KBM-7 (cell line): ENCODE measurements around the gene GPR84.
A peak's percentile ranks its signal among the peaks of the same experiment; 100 is the strongest.

Source experiments
- DNase-seq: peaks from one replicate; pipeline ENCODE4 v3.0.0-alpha.2; 2015
- in situ Hi-C: fragments of 300-500 bp; cut with MboI; formaldehyde crosslinking; loops from 2 replicates; pipeline ENCODE4 v1.14.3; 2020; ENCODE audit warnings: low sequenced_read_pairs, low pct_unique_long_range_greater_than_20kb, mixed read lengths

The GPR84 gene

DNA sequence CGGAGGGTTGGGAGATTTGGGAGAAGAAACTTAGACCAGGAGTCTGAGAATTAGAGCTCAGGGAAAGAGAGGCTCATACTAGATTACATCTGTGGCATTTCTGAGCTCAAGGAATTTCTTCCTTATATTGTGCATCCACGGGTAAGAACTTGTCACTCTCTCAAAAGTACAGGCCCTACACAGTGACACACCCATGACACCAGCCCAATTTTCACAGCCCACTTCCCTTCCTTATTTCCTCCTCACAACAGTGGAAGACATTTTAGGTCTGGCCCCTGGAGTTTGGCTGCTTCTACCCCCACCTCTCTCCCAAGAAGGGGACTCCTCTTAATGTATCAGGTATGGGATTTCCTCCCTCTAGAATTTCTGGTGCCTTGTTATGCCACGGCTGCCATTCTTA is 29.5 kb upstream of the GPR84 start:
- no peak for DNase-seq
- in situ Hi-C loops = loop anchor here (10.0 kb wide), 1 partner anchor 51 kb away; no protein-coding TSS in a partner anchor

DNA sequence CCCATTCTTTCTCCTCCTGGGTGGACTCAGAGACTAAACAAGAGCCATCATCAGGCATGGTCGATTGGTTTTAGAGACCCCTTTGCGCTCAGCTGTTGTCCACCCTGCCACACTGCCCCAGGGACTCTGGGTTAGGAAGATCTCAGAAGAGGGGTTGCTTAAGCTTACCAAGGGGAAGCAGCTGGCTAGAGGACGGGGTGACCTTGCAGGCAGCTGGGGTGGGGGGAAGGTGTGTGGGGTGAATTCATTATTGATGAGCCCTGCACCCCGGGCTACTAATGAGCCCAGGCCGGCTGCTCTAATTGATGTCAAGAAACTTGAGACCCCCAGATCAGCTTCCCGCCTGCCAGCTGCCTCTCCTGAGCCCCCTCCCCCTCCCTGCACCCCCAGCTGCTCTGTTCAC is 28.9 kb upstream of the GPR84 start:
- DNase-seq = no peak
- in situ Hi-C loops = loop anchor here (10.0 kb wide), 1 partner anchor 52 kb away; no protein-coding TSS in a partner anchor

DNA sequence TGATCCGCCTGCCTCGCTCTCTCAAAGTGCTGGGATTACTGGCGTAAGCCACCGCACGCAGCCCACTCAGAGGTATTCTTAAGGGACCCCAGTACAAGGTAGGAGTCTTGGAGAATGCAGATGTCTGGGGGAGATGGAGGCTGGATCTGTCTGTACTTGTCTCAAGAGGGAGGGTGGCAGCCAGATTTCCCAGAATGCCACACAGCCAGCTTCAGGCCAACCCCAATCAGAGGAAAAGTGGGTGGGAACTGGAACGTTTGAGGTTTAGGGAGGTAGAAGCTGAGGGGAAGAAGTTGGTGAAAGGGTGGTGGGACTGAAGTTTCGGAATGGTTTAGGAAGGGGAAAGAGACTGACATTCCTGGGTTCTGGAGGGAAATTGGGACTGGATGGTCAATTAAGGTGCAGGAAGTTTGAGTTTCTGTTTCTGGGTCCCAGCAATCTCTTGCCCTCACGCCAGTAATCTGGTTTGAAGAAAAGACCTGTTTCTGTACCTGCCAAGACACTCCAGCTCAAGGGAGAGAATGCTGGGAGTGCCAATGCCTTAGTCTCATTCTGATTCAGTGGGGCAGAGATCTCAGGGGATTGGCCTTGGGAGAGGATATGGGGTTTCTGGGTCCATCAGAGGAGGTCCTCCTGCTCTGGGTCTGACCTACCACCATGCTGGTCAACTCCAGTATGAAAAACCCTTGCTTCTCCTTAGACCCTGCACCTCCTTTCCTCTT is 28.4 kb upstream of the GPR84 start:
- in situ Hi-C loops = loop anchor here (10.0 kb wide), 1 partner anchor 52 kb away; no protein-coding TSS in a partner anchor
- no peak for DNase-seq

DNA sequence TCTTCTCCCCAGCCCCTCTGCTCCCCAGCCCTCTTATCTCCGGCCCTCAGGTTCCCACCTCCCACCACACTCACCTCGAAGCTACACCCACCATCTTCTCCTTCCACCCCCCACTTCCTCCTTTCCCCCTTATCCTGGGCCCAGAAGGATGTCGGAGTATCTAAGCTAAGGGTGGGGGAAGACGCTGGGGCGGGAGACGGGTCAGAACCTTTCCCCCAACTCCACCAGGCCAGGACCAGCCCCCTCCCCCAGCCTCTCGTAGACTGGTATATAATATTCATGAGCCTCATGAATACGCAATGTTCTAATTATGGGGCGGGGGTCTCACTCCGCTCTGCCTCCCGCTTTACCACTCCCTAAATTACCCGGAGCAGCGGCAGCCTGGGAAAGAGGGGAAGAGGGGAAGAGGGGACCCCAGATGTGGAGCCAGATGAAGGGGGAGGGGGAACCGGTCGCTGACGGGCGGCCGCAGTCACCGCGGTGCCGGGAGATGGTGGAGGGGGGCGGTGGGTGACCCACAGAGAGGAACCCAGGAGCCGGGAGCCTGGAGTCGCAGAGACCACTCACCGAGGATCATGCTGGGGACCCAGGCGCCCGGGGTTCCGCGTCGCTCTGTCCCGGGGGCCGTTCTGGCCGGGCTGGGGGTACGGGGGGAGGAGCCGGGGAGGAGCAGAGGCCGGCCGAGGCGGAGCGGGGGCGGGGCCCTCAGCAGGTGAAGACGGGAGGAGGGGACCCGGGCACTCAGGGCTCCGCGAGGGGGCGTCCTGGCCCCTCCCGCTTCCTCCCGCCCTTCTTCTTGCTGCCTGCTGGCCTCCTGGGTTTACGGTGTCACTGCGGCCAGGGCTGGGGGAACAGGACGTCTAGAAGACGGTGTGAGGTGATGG is 26.6 kb upstream of the GPR84 start:
- DNase-seq = peak; percentile 79
- in situ Hi-C loops = loop anchor here (10.0 kb wide), 1 partner anchor 54 kb away; no protein-coding TSS in a partner anchor

DNA sequence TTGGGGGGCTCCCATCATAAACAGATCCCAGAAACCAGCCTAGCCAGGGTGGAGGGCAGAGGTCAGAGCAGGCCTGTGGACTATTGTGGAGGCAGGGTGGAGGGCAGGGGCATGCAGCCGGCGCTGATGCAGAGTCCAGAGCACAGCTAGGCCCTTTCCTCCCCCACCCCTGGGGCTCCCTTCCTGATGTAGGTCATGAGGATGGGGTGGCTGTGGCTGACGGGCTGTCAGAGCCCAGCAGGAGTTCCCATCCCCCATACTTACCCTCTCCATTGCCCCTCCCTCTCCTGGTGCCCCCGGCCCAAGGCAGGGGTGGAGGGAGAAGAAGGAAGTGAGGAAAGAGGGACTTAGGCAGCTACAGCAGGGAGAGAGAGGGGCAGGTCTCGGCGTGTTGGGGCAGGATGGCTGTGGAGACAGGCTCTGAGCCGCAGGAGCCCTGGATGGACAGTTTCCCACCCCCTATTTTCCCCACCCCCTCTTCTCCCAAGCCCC is 25.9 kb upstream of the GPR84 start:
- peak; percentile 81 for DNase-seq
- in situ Hi-C loops = loop anchor here (10.0 kb wide), 1 partner anchor 55 kb away; no protein-coding TSS in a partner anchor

DNA sequence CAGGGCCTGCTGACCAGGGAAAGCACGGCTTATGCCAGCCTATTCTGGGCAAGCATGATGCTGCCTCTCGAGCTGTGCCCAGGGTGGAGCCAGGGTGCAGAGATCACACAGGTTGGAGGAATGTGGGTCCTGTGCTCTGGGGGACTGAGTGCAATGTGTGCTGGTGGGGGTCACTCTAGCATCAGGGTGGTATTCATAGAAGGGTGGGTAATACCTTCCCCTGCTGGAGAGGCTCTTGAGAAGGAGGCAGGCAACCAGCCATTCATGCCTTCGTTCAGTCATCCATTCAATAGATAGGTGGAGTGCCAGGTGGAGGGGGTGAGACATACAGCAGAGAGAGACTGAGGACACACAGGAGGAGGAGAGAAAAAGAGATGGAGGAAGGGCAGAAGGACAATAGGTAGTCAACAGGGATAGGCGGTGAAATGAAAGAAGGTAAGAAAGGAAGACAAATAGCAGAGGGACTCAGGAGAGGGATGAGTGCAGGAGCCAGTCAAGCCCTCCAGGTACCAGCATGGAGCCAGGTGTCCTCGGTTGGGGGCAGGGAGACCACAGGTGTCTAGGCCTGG is 25.4 kb upstream of the GPR84 start:
- DNase-seq = no peak
- in situ Hi-C loops = loop anchor here (10.0 kb wide), 1 partner anchor 55 kb away; no protein-coding TSS in a partner anchor

DNA sequence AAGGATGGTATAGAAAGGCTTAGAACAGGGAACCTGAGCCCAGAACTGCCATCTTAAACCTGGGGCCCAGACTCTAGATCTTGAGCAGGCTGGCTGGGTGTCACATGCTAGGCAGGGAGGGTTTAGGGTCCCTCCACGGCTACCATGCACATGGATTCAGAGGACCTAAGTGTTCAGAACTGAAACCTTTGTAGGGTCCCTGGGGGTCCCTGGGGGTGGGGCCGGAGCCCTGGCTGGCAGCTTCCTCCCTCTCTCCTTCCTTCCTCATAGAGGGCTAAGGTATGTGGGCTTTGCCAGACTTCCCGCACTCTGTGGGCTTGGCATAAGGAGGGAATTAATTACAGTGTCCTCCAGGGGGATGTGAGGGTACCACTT is 24.8 kb upstream of the GPR84 start:
- no peak for DNase-seq
- in situ Hi-C loops = no loop called here

DNA sequence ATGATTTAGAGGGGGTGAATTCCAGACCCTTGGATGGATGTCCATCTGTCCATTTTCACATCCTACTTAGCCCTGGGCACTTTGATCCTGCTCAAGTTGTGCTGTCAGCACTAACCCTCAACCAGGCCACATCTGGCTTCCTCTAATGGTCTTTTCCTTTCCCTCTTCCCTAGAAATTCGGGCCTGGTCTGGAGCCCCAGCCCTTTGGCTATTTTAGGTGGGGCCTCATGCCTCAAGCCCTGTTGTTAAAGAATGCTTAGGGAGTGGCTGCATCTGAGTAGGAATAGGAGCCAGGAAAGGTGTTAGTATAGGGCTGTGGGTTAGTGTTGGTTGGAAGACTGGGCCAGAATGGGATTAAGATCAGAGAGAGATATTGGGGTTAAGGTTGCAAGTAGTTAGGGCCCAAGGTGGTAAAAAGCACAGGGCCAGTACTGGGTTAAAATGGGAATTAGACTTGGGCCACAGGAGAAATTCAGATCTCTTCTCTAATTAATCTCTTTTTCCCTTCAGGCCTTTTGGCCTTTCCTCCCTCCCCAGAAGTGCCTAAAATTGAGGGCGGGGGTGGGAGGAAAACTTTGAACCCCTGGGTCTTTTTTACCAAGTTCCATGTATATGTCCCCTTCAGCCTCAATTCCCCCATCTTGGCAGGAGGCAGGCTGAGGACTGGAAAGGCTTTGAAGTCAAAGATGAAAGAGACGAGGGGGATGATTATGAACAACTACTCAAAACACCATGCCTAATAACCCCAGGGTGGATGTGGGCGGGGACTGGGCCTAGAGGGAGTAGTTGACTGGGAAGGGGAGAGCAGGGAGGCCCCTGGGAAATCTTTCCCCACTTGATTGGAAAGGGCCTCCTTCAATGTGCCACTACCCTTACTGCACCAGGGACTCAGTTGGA is 24.2 kb upstream of the GPR84 start:
- in situ Hi-C loops = no loop called here
- no peak for DNase-seq

DNA sequence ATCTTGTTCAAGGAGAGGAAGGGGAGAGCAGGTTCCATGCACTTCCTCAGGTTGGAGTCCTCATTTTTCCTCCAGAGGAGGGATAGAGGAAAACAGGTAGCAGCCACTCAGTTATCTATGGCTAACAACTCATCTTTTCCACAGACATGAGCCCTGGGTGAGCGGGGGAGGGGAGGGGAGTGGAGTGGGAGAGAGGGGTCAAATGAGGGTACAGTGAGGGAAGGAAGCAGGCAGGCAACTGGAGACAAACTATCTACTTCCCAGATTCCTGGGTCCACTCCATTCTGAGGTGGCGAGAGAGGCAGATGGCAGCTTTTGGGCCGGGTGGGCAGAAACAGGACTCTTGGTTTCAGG is 22.8 kb upstream of the GPR84 start:
- in situ Hi-C loops = no loop called here
- DNase-seq = no peak

DNA sequence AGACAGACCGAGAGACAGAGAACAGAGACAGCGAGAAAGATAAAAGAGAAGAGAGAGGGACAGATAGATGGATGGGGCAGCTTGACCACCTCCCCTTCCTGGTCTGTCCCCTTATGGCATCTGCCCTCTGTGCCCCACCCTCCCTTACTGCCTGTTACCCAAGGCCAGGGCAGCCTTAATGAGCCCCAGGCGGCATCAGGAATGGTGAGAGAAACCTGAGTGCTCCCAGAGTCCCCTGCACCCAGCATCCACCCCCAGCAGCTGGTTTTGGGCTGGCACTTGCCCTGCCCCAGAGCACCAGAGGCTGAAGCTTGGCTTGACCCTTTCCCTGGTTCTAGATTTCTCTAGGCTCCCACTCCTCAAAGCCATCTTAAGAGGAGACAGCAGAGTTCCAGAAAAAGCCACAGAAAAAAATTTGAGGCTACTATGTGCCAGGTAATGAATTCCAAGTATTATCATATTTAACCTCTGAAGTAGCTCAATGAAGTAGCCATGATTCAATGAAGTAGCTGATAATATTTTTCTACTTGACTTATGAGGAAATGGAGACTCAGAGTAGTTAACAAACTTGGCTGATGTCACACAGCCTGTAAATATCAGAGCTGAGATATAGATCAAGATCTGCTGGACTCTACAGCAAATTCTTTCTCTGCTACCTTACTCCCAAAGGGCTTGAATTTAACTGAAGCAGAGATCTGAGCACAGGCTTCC is 22.3 kb upstream of the GPR84 start:
- no peak for DNase-seq
- in situ Hi-C loops = no loop called here

DNA sequence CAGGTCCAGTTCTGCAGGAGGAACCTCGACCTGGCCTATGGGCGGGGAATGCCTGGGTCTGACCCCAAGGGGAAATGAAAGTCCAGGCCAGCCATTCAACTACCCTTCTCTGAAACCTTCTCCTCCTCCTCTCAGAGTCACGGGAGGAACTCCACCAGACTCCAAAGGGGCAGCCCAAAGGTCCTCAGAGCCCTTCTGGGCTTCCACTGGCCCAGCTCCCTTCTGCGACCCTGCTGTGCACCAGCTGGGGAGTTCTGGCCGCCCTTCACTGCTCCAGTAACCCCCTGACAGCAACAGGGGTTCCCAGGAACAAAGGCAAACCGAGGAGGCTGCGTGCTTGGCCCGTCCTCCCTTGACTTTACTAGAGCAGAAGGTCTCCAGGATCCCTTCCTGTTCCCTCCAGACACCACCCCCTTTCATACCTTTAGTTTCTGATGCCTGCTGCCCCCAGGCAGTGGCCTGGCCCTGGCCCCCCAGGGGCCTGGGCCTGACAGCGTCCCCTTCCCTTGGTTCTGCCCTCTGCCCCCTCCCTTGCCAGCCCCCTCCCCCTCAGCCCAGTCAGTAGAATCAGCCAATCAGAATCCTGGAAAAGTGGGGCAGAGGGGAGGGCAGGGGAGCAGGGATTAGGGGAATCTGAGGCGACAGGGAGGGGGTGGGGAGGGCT is 21.1 kb upstream of the GPR84 start:
- in situ Hi-C loops = no loop called here
- no peak for DNase-seq

DNA sequence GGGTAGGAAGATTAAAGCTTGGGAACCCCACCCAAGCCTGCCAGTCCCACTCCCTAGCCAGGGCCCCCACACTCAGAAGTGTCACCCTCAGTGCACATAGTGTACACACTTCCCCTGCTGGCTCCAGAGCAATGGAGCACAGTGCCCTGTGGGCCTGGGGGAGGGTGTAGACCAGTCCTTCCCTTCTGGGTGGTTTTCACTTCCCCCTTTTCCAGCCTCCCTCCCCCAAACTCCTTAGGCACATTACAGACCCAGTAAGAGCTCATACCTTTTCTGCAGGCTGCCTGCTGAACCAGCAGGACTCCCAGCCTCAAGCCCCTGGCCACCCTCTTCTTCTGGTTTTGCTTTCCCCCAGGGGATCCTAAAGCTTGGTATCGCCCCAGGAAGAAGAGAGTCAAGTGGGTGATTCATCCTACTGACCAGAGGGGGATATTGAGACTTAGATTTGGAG is 20.3 kb upstream of the GPR84 start, which contains the start of gene ZNF385A:
TSS of gene ZNF385A (minus strand) at position 143 of the 451 bp plus-strand sequence. CDS start 219 bp downstream, outside the sequence.
- peak; percentile 94 for DNase-seq
- in situ Hi-C loops = no loop called here

DNA sequence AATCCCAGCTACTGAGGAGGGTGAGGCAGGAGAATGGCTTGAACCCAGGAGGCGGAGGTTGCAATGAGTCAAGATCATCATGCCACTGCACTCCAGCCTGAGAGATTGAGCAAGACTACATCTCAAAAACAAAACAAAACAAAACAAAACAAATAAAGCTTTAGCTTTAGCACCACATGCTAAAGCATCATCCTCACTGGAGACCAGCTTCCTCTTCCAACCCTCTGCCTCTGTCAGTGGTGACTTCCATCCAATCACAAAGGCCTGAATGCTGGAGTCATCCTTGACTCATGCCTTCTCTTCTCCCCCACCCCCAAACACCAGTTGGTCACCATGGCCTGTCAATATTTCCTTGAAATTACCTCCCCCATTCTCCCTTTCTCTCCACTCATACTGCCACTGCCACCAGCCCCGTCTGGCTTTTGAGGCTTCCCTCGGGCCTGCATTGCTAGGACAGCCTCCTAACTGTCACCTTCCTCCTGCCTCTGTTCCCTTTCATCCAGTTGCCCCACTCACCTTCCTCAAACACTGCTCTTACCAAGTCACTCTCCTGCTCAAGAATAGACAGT is 18.8 kb upstream of the GPR84 start:
- peak; percentile 85 for DNase-seq

DNA sequence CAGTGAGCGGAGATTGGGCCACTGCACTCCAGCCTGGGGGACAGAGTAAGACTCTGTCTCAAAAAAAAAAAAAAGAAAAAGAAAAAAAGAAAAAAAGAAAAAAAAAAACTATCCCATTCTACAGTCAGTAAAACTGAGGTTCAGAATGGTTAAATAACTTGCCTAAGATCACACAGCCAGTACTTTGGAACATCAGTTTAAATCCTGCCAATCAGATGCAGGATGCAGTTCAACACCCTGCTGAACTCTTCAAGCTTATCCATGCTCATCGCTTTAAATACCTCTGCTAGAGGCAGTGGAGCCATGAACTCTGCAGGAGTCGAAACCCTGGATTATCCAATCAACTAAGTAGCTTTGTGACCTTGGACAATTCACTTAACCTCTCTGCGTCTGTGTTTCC is 16.9 kb upstream of the GPR84 start:
- DNase-seq = no peak
- in situ Hi-C loops = no loop called here

More for the DNA sequence above, 18.8 kb upstream of the GPR84 start:
- in situ Hi-C loops = no loop called here

DNA sequence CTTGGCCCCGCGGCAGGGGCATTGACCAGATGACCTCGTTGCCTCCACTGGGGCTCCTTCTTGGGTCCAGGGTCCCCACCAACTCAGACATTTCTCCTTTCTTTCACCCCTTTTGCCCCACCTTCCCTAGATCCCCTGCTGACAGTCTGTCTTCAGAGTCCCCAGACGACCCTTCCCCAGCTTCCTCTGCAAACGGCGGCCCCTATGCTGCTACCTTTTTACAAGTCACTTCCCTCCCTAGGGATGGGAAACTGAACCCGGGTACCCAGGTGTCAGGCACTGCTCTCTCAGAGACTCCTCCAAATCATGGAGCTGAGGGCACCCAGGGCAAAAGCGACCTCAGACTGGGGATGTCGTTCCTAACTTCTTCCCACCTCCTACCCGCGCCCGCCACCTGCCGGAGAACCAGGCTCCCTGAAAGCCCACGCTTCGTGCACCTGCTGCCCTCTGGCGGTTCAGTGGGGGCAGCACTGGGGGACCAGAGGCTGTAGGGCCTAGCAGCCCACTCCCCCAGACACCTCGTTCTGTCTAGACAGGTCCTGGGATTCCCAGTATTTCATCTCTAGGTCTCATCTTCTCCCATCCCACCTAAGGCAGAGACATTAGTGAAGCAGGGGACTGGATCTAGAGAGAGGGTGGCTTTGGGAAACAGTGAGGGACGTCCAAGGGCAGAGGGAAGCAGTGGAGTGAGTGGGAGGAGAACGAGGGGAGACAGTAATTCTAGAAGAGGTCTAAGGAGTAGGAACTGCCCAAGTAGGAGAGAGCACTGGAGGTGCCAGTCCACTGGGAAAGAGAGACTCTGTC is 15.3 kb upstream of the GPR84 start:
- in situ Hi-C loops = no loop called here
- DNase-seq = peak; percentile 88

DNA sequence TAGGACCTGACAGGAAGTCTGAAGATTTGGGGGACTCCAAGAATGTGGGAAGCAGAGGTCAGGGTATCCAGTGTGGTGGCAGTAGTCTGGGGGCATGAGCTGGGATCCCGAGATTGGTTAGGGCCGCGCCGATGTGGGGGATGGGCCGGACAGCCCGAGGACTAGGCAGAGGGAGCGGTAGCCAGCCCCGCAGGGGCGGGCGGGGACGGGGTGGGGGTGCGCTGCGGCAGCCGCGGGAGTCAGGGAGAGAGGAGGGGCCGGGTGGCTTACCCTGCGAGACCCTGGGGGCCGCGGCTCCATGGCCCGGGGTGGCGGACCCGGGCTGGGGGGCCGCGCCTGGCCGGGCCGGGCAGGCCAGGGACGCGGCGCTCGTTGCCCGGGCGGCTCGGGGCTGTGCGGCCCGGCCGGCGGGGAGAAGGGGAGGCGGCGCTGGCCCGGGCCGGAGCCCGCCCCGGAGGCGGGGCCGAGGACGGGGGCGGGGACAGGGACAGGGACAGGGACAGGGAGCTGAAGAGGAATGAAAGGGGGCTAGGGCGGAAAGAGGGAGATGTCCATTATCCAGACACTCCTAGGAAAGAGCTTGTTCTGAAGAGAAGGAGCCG is 14.6 kb upstream of the GPR84 start:
- in situ Hi-C loops = no loop called here
- no peak for DNase-seq
